Stimulated activated CD8-positive, alpha-beta memory T cell treated with anti-CD3 and anti-CD28 coated beads, Interleukin-15, amount 100 ng/mL, for 1 hour (primary cell): Measurements from ENCODE around the gene PEX6.
"Not testable (repeated sequence)": the region's sequence is repeated elsewhere in the genome, so short reads cannot be mapped to it uniquely, and the experiment has no call there.

Experiments
- DNase-seq: peaks from one replicate; pipeline ENCODE4 v3.0.0-alpha.2; 2020; ENCODE audit warnings: low read depth

The PEX6 gene

GRCh38 chr6:42978839-42979522 lies at the start of gene PEX6:
Gene PEX6, minus strand, starts transcription at chr6:42979181. Its CDS starts 31 bp downstream, at chr6:42979150.
- peak; percentile 79 for DNase-seq

GRCh38 chr6:43026365-43026764 lies 47.4 kb upstream of the PEX6 start:
- no peak for DNase-seq

- DNase-seq = no peak
Observed at GRCh38 chr6:43024436-43024835, 45.5 kb upstream of the PEX6 start.

- DNase-seq = peak; percentile 42
Observed at GRCh38 chr6:43021270-43022047, 42.5 kb upstream of the PEX6 start, which contains the start of gene RRP36. Gene RRP36, plus strand, starts transcription at chr6:43021623. Its CDS starts 32 bp downstream, at chr6:43021655.

- DNase-seq = no peak
Observed at GRCh38 chr6:43020847-43021246, 41.9 kb upstream of the PEX6 start.

GRCh38 chr6:43020052-43020705 lies 41.2 kb upstream of the PEX6 start:
- DNase-seq = no peak

GRCh38 chr6:43019152-43019551 lies 40.2 kb upstream of the PEX6 start:
- DNase-seq = no peak

- DNase-seq = no peak
Observed at GRCh38 chr6:43016943-43017334, 38.0 kb upstream of the PEX6 start.

GRCh38 chr6:43016176-43016942 lies 37.4 kb upstream of the PEX6 start:
- DNase-seq = no peak

GRCh38 chr6:43014434-43014909 lies 35.5 kb upstream of the PEX6 start:
- DNase-seq = no peak

GRCh38 chr6:43013843-43014433 lies 35.0 kb upstream of the PEX6 start, which contains the start of the genes KLHDC3 and MEA1:
Gene KLHDC3, plus strand, starts transcription at chr6:43014249. Its CDS starts 2,944 bp downstream, at chr6:43017193.
Gene MEA1, minus strand, starts transcription at chr6:43013946. Its CDS starts 133 bp downstream, at chr6:43013813.
- peak; percentile 95 for DNase-seq

GRCh38 chr6:43013097-43013842 lies 34.3 kb upstream of the PEX6 start:
- no peak for DNase-seq

GRCh38 chr6:43012364-43012763 lies 33.4 kb upstream of the PEX6 start:
- no peak for DNase-seq

GRCh38 chr6:43011207-43011606 lies 32.2 kb upstream of the PEX6 start:
- DNase-seq = no peak

GRCh38 chr6:43009124-43009523 lies 30.1 kb upstream of the PEX6 start:
- DNase-seq = no peak

GRCh38 chr6:43007126-43007525 lies 28.1 kb upstream of the PEX6 start:
- DNase-seq = no peak

- DNase-seq = no peak
Observed at GRCh38 chr6:43006251-43006650, 27.3 kb upstream of the PEX6 start.

GRCh38 chr6:43005844-43006243 lies 26.9 kb upstream of the PEX6 start:
- DNase-seq = no peak

- DNase-seq = no peak
Observed at GRCh38 chr6:43001843-43002242, 22.9 kb upstream of the PEX6 start.

GRCh38 chr6:42998205-42998604 lies 19.2 kb upstream of the PEX6 start:
- DNase-seq = not testable (repeated sequence)

- no peak for DNase-seq
Observed at GRCh38 chr6:42996513-42996912, 17.5 kb upstream of the PEX6 start.
